ENCODE results near the gene UGT2B10. TPM values are rescaled to one million over a fixed set of nuclear protein-coding genes. Genes with fewer than 3 reads are reported as not detected.

UGT2B10 gene
- total RNA-seq, 4 donors from 2014 or later = not detected

DNA sequence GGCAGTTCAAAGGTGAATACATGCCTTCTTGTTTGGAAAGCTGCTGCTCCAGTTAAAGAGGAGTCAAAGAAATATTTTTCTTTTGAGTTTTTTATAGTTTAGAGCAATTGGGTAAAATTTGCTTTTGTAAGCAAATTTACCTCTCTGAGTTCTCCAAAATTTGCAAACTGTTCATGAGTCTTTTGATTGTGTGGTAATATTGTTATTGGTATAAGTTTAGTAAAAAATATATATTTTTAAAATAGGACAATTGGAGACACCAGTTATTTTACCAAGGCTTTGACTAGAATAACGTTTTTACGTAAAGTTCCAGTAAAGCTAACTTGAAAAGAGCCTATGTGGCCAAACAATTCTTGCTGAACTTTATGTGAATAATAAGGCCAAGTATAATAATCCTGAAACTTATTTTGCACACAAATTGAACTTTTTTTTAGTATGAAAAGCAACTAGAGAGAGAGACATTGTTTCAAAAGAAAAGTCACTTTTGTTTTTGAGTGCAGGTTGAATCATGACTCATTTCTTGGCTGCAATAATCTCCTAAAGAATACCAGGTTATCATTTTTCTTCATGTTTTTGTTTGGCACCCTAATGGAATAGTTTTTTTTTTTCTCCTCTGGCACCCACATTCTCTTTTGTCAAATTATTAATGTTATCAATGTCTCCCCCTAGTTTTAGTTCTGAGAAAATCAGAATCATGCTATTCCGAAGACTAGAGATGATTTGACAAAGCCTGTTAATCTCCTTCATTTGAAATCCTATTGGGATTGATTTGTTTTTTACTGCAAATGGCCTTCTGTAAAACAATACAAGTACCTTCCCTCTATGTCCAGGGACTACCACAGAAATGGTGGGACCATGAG lies 57.1 kb downstream of the UGT2B10 start:
- TF ChIP-seq EP300 (IDR thresholded peaks at IDR 0.05) (no peak), POLR2A (IDR thresholded peaks at IDR 0.05) (no peak), CTCF (IDR thresholded peaks at IDR 0.05) (no peak), POLR2AphosphoS5 (IDR thresholded peaks at IDR 0.05) (no peak)
- 77% methylated on average over 3 of the region's 3 CpGs for WGBS
- no peaks in the 10 kb centered on the region for H3K9me3 ChIP-seq
- H3K4me1 ChIP-seq = no peaks in the 10 kb centered on the region
- H3K4me3 ChIP-seq = no peak overlapping the region
- H3K36me3 ChIP-seq = no peaks in the 10 kb centered on the region
- no peaks in the 10 kb centered on the region for H3K27me3 ChIP-seq
- DNase-seq (ENCODE audit: low spot score in 2 of 2) = no peak
- no peak overlapping the region for H3K27ac ChIP-seq

- Histone ChIP-seq H3K27me3 (no peaks in the 10 kb centered on the region), H3K27ac (no peak overlapping the region), H3K9me3 (no peaks in the 10 kb centered on the region), H3K4me1 (no peaks in the 10 kb centered on the region), H3K4me3 (no peak overlapping the region), H3K36me3 (no peaks in the 10 kb centered on the region)
- no peak for DNase-seq (ENCODE audit: low spot score in 2 of 2)
- TF ChIP-seq EP300 (IDR thresholded peaks at IDR 0.05) = no peak
- TF ChIP-seq POLR2AphosphoS5 (IDR thresholded peaks at IDR 0.05) = no peak
- no peak for TF ChIP-seq CTCF (IDR thresholded peaks at IDR 0.05)
- TF ChIP-seq POLR2A (IDR thresholded peaks at IDR 0.05) = no peak
Measured at GRCh38 chr4:68874507-68874906, 58.7 kb downstream of the UGT2B10 start.

- Histone ChIP-seq H3K4me1 (no peaks in the 10 kb centered on the region), H3K9me3 (no peaks in the 10 kb centered on the region), H3K27me3 (no peaks in the 10 kb centered on the region), H3K4me3 (no peak overlapping the region), H3K27ac (no peak overlapping the region), H3K36me3 (no peaks in the 10 kb centered on the region)
- WGBS = 91% methylated on average over 5 of the region's 5 CpGs
- no peak for DNase-seq (ENCODE audit: low spot score in 2 of 2)
- no peak for TF ChIP-seq POLR2A (IDR thresholded peaks at IDR 0.05)
- TF ChIP-seq CTCF (IDR thresholded peaks at IDR 0.05) = no peak
- no peak for TF ChIP-seq EP300 (IDR thresholded peaks at IDR 0.05)
- no peak for TF ChIP-seq POLR2AphosphoS5 (IDR thresholded peaks at IDR 0.05)
Measured at GRCh38 chr4:68877555-68877954, 61.8 kb downstream of the UGT2B10 start.

DNA sequence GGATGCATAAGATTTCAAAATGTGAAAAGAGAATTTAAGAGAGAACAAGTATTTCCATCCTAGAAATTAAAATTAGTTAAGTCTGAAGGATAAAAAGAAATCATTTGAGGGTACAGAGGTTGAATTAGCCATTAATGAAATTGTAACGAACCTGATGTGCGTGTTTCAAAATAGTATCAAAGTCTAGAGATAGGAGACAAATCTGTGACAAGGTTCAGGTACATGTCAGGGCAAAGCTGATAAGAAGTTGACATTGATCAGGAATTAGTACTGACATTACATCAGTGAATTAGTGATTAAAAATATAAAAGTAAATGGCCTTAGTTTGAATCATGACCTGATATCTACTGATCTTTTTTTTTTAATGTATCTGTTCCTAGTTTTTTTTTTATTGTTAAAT lies 62.3 kb downstream of the UGT2B10 start:
- Histone ChIP-seq H3K4me3 (no peak overlapping the region), H3K27me3 (no peaks in the 10 kb centered on the region), H3K9me3 (no peaks in the 10 kb centered on the region), H3K27ac (no peak overlapping the region), H3K36me3 (no peaks in the 10 kb centered on the region), H3K4me1 (no peaks in the 10 kb centered on the region)
- 88% methylated on average over 2 of the region's 2 CpGs for WGBS
- TF ChIP-seq EP300 (IDR thresholded peaks at IDR 0.05) (no peak), CTCF (IDR thresholded peaks at IDR 0.05) (no peak)
- DNase-seq (ENCODE audit: low spot score in 2 of 2) = no peak

Other genes starting within 250 kb of the UGT2B10 start
- not detected for gene UGT2B17, start 239.7 kb upstream of the UGT2B10 start, total RNA-seq
- under 1 TPM in 1 of 4 donors, not detected in 3; 0.32 TPM for gene UGT2B15, start 145.3 kb upstream of the UGT2B10 start, total RNA-seq
- under 1 TPM in 1 of 4 donors, not detected in 3; 0.40 TPM for gene UGT2A3, start 135.8 kb downstream of the UGT2B10 start, total RNA-seq